Measurements from ENCODE around the gene HOXA5.

Gene HOXA5

GRCh38 chr7:27151341-27151930, 8.0 kb upstream of the HOXA5 start:
- no peak for TF ChIP-seq CTCF (IDR thresholded peaks at IDR 0.05; ENCODE audit: borderline replicate concordance, insufficient read depth, low read depth, low read length)
- peak overlapping the region; percentile 33 for H3K4me3 ChIP-seq (ENCODE audit: low read depth, low read length)

GRCh38 chr7:27150568-27151340, 7.3 kb upstream of the HOXA5 start:
- peak; percentile 88 for TF ChIP-seq CTCF (IDR thresholded peaks at IDR 0.05; ENCODE audit: borderline replicate concordance, insufficient read depth, low read depth, low read length)
- H3K4me3 ChIP-seq (ENCODE audit: low read depth, low read length), result peak overlapping the region; percentile 33

- TF ChIP-seq CTCF (IDR thresholded peaks at IDR 0.05; ENCODE audit: borderline replicate concordance, insufficient read depth, low read depth, low read length), result no peak
- no peak overlapping the region for H3K4me3 ChIP-seq (ENCODE audit: low read depth, low read length)
Measured at GRCh38 chr7:27149842-27150567, 6.5 kb upstream of the HOXA5 start.

GRCh38 chr7:27148756-27149641, 5.5 kb upstream of the HOXA5 start:
- TF ChIP-seq CTCF (IDR thresholded peaks at IDR 0.05; ENCODE audit: borderline replicate concordance, insufficient read depth, low read depth, low read length), result no peak
- H3K4me3 ChIP-seq (ENCODE audit: low read depth, low read length), result no peak overlapping the region

GRCh38 chr7:27148031-27148755, 4.7 kb upstream of the HOXA5 start:
- no peak for TF ChIP-seq CTCF (IDR thresholded peaks at IDR 0.05; ENCODE audit: borderline replicate concordance, insufficient read depth, low read depth, low read length)
- H3K4me3 ChIP-seq (ENCODE audit: low read depth, low read length), result no peak overlapping the region
